Fibroblast of the aortic adventitia (primary cell): ENCODE data around the gene CTIF. TPM values are rescaled to one million over a fixed set of nuclear protein-coding genes. Genes with fewer than 3 reads are reported as not detected.

Experiments
- DNase-seq: peaks from one replicate; pipeline ENCODE4 v3.0.0-alpha.2; 2010; ENCODE audit warnings: low read depth
- H3K4me3 ChIP-seq: 2 replicates; pipeline ENCODE4 v1.5.1; 2011; ENCODE audit warnings: low read depth, mild to moderate bottlenecking, control low read depth, low read length, moderate library complexity
- CTCF ChIP-seq: IDR thresholded peaks from 2 replicates; pipeline ENCODE4 v1.5.1; 2011; ENCODE audit warnings: mild to moderate bottlenecking, low read length, control low read depth, inconsistent platforms; ENCODE audit not compliant: insufficient read depth
- total RNA-seq: library from RNA; depleted of rRNA; stranded (reverse); fragments of >200 nt; gene quantifications from 2 replicates; pipeline ENCODE4 v1.2.3, GENCODE V29; 2012; ENCODE audit warnings: low replicate concordance

The CTIF gene
- total RNA-seq, 1 donor: 29.0 TPM

GRCh38 chr18:48622911-48623431, 84.1 kb downstream of the CTIF start:
- H3K4me3 ChIP-seq: no peak overlapping the region
- peak; percentile 36 for DNase-seq

GRCh38 chr18:48623468-48624235, 84.8 kb downstream of the CTIF start:
- TF ChIP-seq CTCF: no peak
- no peak overlapping the region for H3K4me3 ChIP-seq
- DNase-seq: peak; percentile 93

More at GRCh38 chr18:48622911-48623431, 84.1 kb downstream of the CTIF start:
- TF ChIP-seq CTCF: no peak

GRCh38 chr18:48624856-48625255, 86.0 kb downstream of the CTIF start:
- no peak for DNase-seq
- TF ChIP-seq CTCF: no peak

GRCh38 chr18:48627216-48627615, 88.4 kb downstream of the CTIF start:
- TF ChIP-seq CTCF: no peak
- DNase-seq: no peak
- no peak overlapping the region for H3K4me3 ChIP-seq

More at GRCh38 chr18:48624856-48625255, 86.0 kb downstream of the CTIF start:
- H3K4me3 ChIP-seq: no peak overlapping the region

- no peak for TF ChIP-seq CTCF
- H3K4me3 ChIP-seq: no peak overlapping the region
- peak; percentile 99 for DNase-seq
These were observed 91.0 kb downstream of the CTIF start for GRCh38 chr18:48629730-48630324.

- no peak for DNase-seq
- TF ChIP-seq CTCF: no peak
These were observed 93.0 kb downstream of the CTIF start for GRCh38 chr18:48631851-48632250.

More at GRCh38 chr18:48631851-48632250, 93.0 kb downstream of the CTIF start:
- no peak overlapping the region for H3K4me3 ChIP-seq
